Subcutaneous abdominal adipose tissue (tissue), 5 donors: ENCODE data around the gene AIFM3.

Source experiments
- H3K27ac ChIP-seq: one replicate; pipeline ENCODE4 v1.7.0; 2013; ENCODE audit warnings: low read depth, mild to moderate bottlenecking, inconsistent platforms, low read length, moderate library complexity
- H3K27me3 ChIP-seq, 5 donors: one replicate each; pipeline ENCODE4 v1.7.0; 2013; ENCODE audit warnings: low read length in 5 of 5, inconsistent platforms in 1 of 5; ENCODE audit not compliant: control insufficient read depth in 5 of 5, insufficient read depth in 4 of 5
- H3K36me3 ChIP-seq, 5 donors: one replicate each; pipeline ENCODE4 v1.7.0; 2013; ENCODE audit warnings: low read length in 5 of 5; ENCODE audit not compliant: control insufficient read depth in 5 of 5, insufficient read depth in 5 of 5
- H3K4me1 ChIP-seq, 5 donors: one replicate each; pipeline ENCODE4 v1.7.0; 2013; ENCODE audit warnings: low read length in 5 of 5, mild to moderate bottlenecking in 3 of 5, moderate library complexity in 1 of 5; ENCODE audit not compliant: control insufficient read depth in 5 of 5, insufficient read depth in 5 of 5
- H3K4me3 ChIP-seq, 5 donors: one replicate each; pipeline ENCODE4 v1.7.0; 2013; ENCODE audit warnings: low read length in 5 of 5, low read depth in 1 of 5
- H3K9ac ChIP-seq, 5 donors: one replicate each; pipeline ENCODE4 v1.7.0; 2013; ENCODE audit warnings: low read length in 5 of 5, mild to moderate bottlenecking in 4 of 5, moderate library complexity in 3 of 5
- H3K9me3 ChIP-seq, 5 donors: one replicate each; pipeline ENCODE4 v1.7.0; 2013; ENCODE audit warnings: low read length in 5 of 5; ENCODE audit not compliant: control insufficient read depth in 5 of 5
- donor health status: healthy.
- donor health status: healthy.
- donor health status: healthy.
- donor health status: healthy.
- donor health status: healthy.

AIFM3 gene

GRCh38 chr22:20989323-20990138 lies 22.5 kb downstream of the AIFM3 start:
- Histone ChIP-seq H3K36me3 (peaks cover 0 to 86% (median 74%) of the 10 kb centered on the region in 5 donors), H3K4me1 (no peaks in the 10 kb centered on the region), H3K4me3 (no peak overlapping the region), H3K27ac (no peak overlapping the region), H3K9me3 (no peaks in the 10 kb centered on the region), H3K9ac (no peak overlapping the region), H3K27me3 (no peaks in the 10 kb centered on the region)

GRCh38 chr22:20990184-20991180 lies 23.4 kb downstream of the AIFM3 start:
- Histone ChIP-seq H3K36me3 (peaks cover 0 to 90% (median 80%) of the 10 kb centered on the region in 5 donors), H3K4me3 (no peak overlapping the region), H3K9me3 (no peaks in the 10 kb centered on the region), H3K27me3 (no peaks in the 10 kb centered on the region), H3K9ac (no peak overlapping the region), H3K4me1 (no peaks in the 10 kb centered on the region), H3K27ac (no peak overlapping the region)

GRCh38 chr22:20991252-20992055 lies 24.4 kb downstream of the AIFM3 start:
- H3K36me3 ChIP-seq, result peaks cover 0 to 91% (median 83%) of the 10 kb centered on the region in 5 donors
- no peaks in the 10 kb centered on the region for H3K27me3 ChIP-seq
- H3K4me1 ChIP-seq, result no peaks in the 10 kb centered on the region
- H3K27ac ChIP-seq, result no peak overlapping the region
- H3K4me3 ChIP-seq, result no peak overlapping the region
- H3K9me3 ChIP-seq, result no peaks in the 10 kb centered on the region
- no peak overlapping the region for H3K9ac ChIP-seq

- Histone ChIP-seq H3K9ac (no peak overlapping the region), H3K27ac (no peak overlapping the region), H3K4me3 (no peak overlapping the region), H3K36me3 (peaks cover 0 to 93% (median 84%) of the 10 kb centered on the region in 5 donors), H3K4me1 (no peaks in the 10 kb centered on the region), H3K27me3 (no peaks in the 10 kb centered on the region), H3K9me3 (no peaks in the 10 kb centered on the region)
Measured at GRCh38 chr22:20992056-20992442, 25.0 kb downstream of the AIFM3 start.

GRCh38 chr22:20992456-20993303 lies 25.6 kb downstream of the AIFM3 start:
- Histone ChIP-seq H3K9ac (no peak overlapping the region), H3K4me1 (no peaks in the 10 kb centered on the region), H3K27ac (no peak overlapping the region), H3K27me3 (no peaks in the 10 kb centered on the region), H3K9me3 (no peaks in the 10 kb centered on the region), H3K36me3 (peaks cover 0 to 93% (median 86%) of the 10 kb centered on the region in 5 donors), H3K4me3 (no peak overlapping the region)

GRCh38 chr22:20993304-20994127 lies 26.5 kb downstream of the AIFM3 start:
- Histone ChIP-seq H3K4me1 (no peaks in the 10 kb centered on the region), H3K27me3 (no peaks in the 10 kb centered on the region), H3K9ac (no peak overlapping the region), H3K9me3 (no peaks in the 10 kb centered on the region), H3K27ac (no peak overlapping the region), H3K36me3 (peaks cover 0 to 90% (median 84%) of the 10 kb centered on the region in 5 donors), H3K4me3 (no peak overlapping the region)

- no peak overlapping the region for H3K9ac ChIP-seq
- no peaks in the 10 kb centered on the region for H3K9me3 ChIP-seq
- H3K36me3 ChIP-seq, result peaks cover 0 to 91% (median 83%) of the 10 kb centered on the region in 5 donors
- no peak overlapping the region for H3K27ac ChIP-seq
- peaks cover 0 to under 1% (median 0%) of the 10 kb centered on the region in 5 donors for H3K4me1 ChIP-seq
- no peaks in the 10 kb centered on the region for H3K27me3 ChIP-seq
- H3K4me3 ChIP-seq, result no peak overlapping the region
Measured at GRCh38 chr22:20994128-20994901, 27.3 kb downstream of the AIFM3 start.

- Histone ChIP-seq H3K27ac (no peak overlapping the region), H3K4me1 (peaks cover 0 to 6% (median 4%) of the 10 kb centered on the region in 5 donors), H3K27me3 (no peaks in the 10 kb centered on the region), H3K36me3 (peaks cover 0 to 96% (median 86%) of the 10 kb centered on the region in 5 donors), H3K9me3 (no peaks in the 10 kb centered on the region), H3K4me3 (no peak overlapping the region), H3K9ac (no peak overlapping the region)
Measured at GRCh38 chr22:20994902-20995241, 27.8 kb downstream of the AIFM3 start.
